Left colon (tissue), 2 donors: ENCODE data around the gene PGBD5. TPM values are rescaled to one million over a fixed set of nuclear protein-coding genes. Genes with fewer than 3 reads are reported as not detected.
"Not testable (repeated sequence)": the region's sequence is repeated elsewhere in the genome, so short reads cannot be mapped to it uniquely, and the experiment has no call there.

ENCODE experiments used
- ATAC-seq: fragments of 200-7000 bp; cut with Tn5 transposase; one replicate; pipeline ENCODE4 v1.9.1; 2020; ENCODE audit warnings: mild to moderate bottlenecking, moderate library complexity
- DNase-seq, 2 donors: peaks; one replicate each; pipeline ENCODE4 v3.0.0-alpha.2; 2020
- intact Hi-C, 2 donors: fragments of 100-400 bp; cut with DNase I in 1 of 2; cut with micrococcal nuclease in 1 of 2; formaldehyde crosslinking; loops; one replicate each; pipeline versions ENCODE4 v1.11.2 to v1.14.0; 2022; cut with DNase I, micrococcal nuclease
- long read RNA-seq: library from polyadenylated mRNA; unstranded; transcript quantifications from one replicate; pipeline ENCODE4 v2.0.0, GENCODE V29; 2021
- total RNA-seq, 2 donors: library from RNA; stranded (reverse); fragmentation: NEBNext Ultra II Directional; extraction: Animal tissue kit (Norgen Biotek cat#: 25700); gene quantifications; one replicate each; pipeline ENCODE4 v1.2.1, GENCODE V29; 2021
- donor health status: DM: no; HTN: no; CAD: no.
- donor health status: DM: yes; HTN: yes; CAD: no.

The PGBD5 gene
- total RNA-seq, result 1 to 10 TPM; 2.0 to 3.0 TPM
- long read RNA-seq, full-length matches to known transcripts, result 1 of 1 reads
- long read RNA-seq, partial matches to known transcripts, result 0 of 1 reads
- long read RNA-seq, other reads (novel, unspliced or antisense), result 0 of 1 reads

- intact Hi-C loops, result no loop called here
- peak; percentile 63 to 88 for DNase-seq
- ATAC-seq, result peak; percentile 96
These were observed at the start of gene PGBD5 for GRCh38 chr1:230426246-230427093. PGBD5 (minus strand) TSS chr1:230426332; CDS start chr1:230425928, 404 bp downstream.

GRCh38 chr1:230474924-230475323 lies 48.8 kb upstream of the PGBD5 start:
- intact Hi-C loops, ATAC-seq: not testable (repeated sequence)

GRCh38 chr1:230470750-230471149 lies 44.6 kb upstream of the PGBD5 start:
- intact Hi-C loops, ATAC-seq, DNase-seq: not testable (repeated sequence)

More at GRCh38 chr1:230474924-230475323, 48.8 kb upstream of the PGBD5 start:
- not testable (repeated sequence) for DNase-seq

- no peak for DNase-seq
- intact Hi-C loops, result no loop called here
- no peak for ATAC-seq
These were observed 43.1 kb upstream of the PGBD5 start for GRCh38 chr1:230469271-230469670.

GRCh38 chr1:230465691-230466090 lies 39.6 kb upstream of the PGBD5 start:
- DNase-seq (no peak), ATAC-seq (no peak)
- intact Hi-C loops, result no loop called here

- intact Hi-C loops, result no loop called here
- no peak for ATAC-seq
- DNase-seq, result no peak
These were observed 38.5 kb upstream of the PGBD5 start for GRCh38 chr1:230464671-230465070.

GRCh38 chr1:230463760-230464159 lies 37.6 kb upstream of the PGBD5 start:
- ATAC-seq, result no peak
- DNase-seq, result no peak
- intact Hi-C loops, result no loop called here

- intact Hi-C loops, result no loop called here
- DNase-seq, result no peak
- no peak for ATAC-seq
These were observed 37.2 kb upstream of the PGBD5 start for GRCh38 chr1:230463326-230463725.

- no peak for DNase-seq
- intact Hi-C loops, result no loop called here
- ATAC-seq, result no peak
These were observed 33.3 kb upstream of the PGBD5 start for GRCh38 chr1:230459465-230459864.

- no peak for ATAC-seq
- intact Hi-C loops, result no loop called here
- DNase-seq, result no peak
These were observed 32.4 kb upstream of the PGBD5 start for GRCh38 chr1:230458509-230458908.

- ATAC-seq (no peak), DNase-seq (no peak)
- intact Hi-C loops, result no loop called here
These were observed 30.3 kb upstream of the PGBD5 start for GRCh38 chr1:230456478-230456877.

GRCh38 chr1:230455291-230455690 lies 29.2 kb upstream of the PGBD5 start:
- intact Hi-C loops, result no loop called here
- DNase-seq (no peak), ATAC-seq (no peak)

GRCh38 chr1:230453377-230453776 lies 27.2 kb upstream of the PGBD5 start:
- DNase-seq, result no peak
- intact Hi-C loops, result no loop called here
- ATAC-seq, result no peak

GRCh38 chr1:230441183-230442029 lies 15.3 kb upstream of the PGBD5 start:
- ATAC-seq (no peak), DNase-seq (no peak)
- intact Hi-C loops, result no loop called here

GRCh38 chr1:230435108-230435507 lies 9.0 kb upstream of the PGBD5 start:
- intact Hi-C loops, result no loop called here
- DNase-seq, result no peak
- ATAC-seq, result no peak

- ATAC-seq, result no peak
- intact Hi-C loops, result no loop called here
- DNase-seq, result no peak
These were observed 5.4 kb upstream of the PGBD5 start for GRCh38 chr1:230431527-230431926.

- ATAC-seq (no peak), DNase-seq (no peak)
- intact Hi-C loops, result no loop called here
These were observed 4.4 kb upstream of the PGBD5 start for GRCh38 chr1:230430499-230430898.

GRCh38 chr1:230429067-230429735 lies 3.1 kb upstream of the PGBD5 start:
- intact Hi-C loops, result no loop called here
- DNase-seq, result no peak
- ATAC-seq, result no peak

GRCh38 chr1:230427981-230428380 lies 1.8 kb upstream of the PGBD5 start:
- intact Hi-C loops, result no loop called here
- ATAC-seq (no peak), DNase-seq (no peak)
